OCI-LY3 (cell line): Measurements from ENCODE around the gene DOCK10.

Source experiments
- H2AFZ ChIP-seq: fragments of 200-600, 300-600 bp; shearing (Covaris generic); 2 replicates; pipeline ENCODE4 v1.6.0; 2014; ENCODE audit warnings: antibody characterized with exemption, low read depth, low read length
- H3K27ac ChIP-seq: fragments of 200-600, 300-600 bp; sonication (generic); 2 replicates; pipeline ENCODE4 v1.5.1; 2014; ENCODE audit warnings: mild to moderate bottlenecking, low read length, moderate library complexity, mixed read lengths
- H3K27me3 ChIP-seq: fragments of 200-600, 300-600 bp; sonication (generic); 2 replicates; pipeline ENCODE4 v1.6.1; 2014; ENCODE audit warnings: low read depth, low read length, mixed read lengths
- H3K36me3 ChIP-seq: fragments of 200-600, 300-600 bp; sonication (generic); replicated peaks from 2 replicates; pipeline ENCODE3; 2014; ENCODE audit warnings: low read depth, low read length, mixed read lengths
- H3K4me1 ChIP-seq: fragments of 300-600, 200-600 bp; sonication (generic); 2 replicates; pipeline ENCODE4 v1.6.1; 2014; ENCODE audit warnings: low read length, mixed read lengths
- H3K4me2 ChIP-seq: fragments of 200-600, 300-600 bp; sonication (generic); 2 replicates; pipeline ENCODE4 v1.6.1; 2014; ENCODE audit warnings: low read length, mixed read lengths
- H3K4me3 ChIP-seq: fragments of 300-600, 200-600 bp; sonication (generic); 2 replicates; pipeline ENCODE4 v1.5.1; 2014; ENCODE audit warnings: antibody characterized with exemption, mild to moderate bottlenecking, low read length, moderate library complexity
- H3K79me2 ChIP-seq: fragments of 300-600, 200-600 bp; shearing (Covaris generic); 2 replicates; pipeline ENCODE4 v1.6.1; 2014; ENCODE audit warnings: mild to moderate bottlenecking, low read length, mixed read lengths
- H3K9ac ChIP-seq: fragments of 300-600, 200-600 bp; shearing (Covaris generic); 2 replicates; pipeline ENCODE4 v1.6.0; 2014; ENCODE audit warnings: mild to moderate bottlenecking, low read length, moderate library complexity
- H3K9me3 ChIP-seq: fragments of 200-600, 300-600 bp; shearing (Covaris generic); 2 replicates; pipeline ENCODE4 v1.6.1; 2014; ENCODE audit warnings: low read length, mixed read lengths; ENCODE audit not compliant: insufficient read depth
- H4K20me1 ChIP-seq: fragments of 200-600, 300-600 bp; sonication (generic); 2 replicates; pipeline ENCODE4 v1.6.1; 2016; ENCODE audit warnings: low read length, mixed read lengths; ENCODE audit not compliant: insufficient read depth
- CTCF ChIP-seq: fragments of 200-600, 300-600 bp; sonication (generic); IDR thresholded peaks from 2 replicates; pipeline ENCODE4 v1.5.1; 2014; ENCODE audit warnings: antibody characterized with exemption, low read length, low read depth
- EZH2phosphoT487 ChIP-seq: fragments of 200-600 bp; shearing (Covaris generic); IDR thresholded peaks from 2 replicates; pipeline ENCODE4 v1.6.1; 2018; ENCODE audit warnings: antibody characterized with exemption, mixed run types, low read depth

Gene DOCK10

DNA sequence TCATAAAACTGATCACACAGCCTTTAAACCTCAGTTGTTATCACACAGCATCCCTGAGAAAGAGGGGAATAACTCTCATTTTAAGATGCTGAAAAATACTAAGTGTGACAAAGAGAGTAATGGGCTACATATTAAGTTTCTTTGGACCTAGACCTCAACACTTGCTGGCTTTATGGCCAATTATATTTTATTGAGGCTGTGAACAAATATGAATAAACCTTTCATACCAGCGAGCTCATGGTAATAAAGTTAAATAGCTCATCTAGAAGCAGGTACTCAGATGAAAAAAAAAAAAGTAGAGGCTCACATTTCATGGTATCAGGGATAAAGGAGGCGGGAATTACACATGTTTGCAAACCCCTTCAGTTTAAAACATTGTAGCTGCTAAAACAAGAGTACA lies 75.7 kb downstream of the DOCK10 start:
- Histone ChIP-seq H4K20me1 (peaks cover 25% of the 10 kb centered on the region), H3K9ac (no peak overlapping the region), H3K36me3 (peaks cover 2% of the 10 kb centered on the region), H3K27ac (no peak overlapping the region), H3K4me2 (no peak overlapping the region), H3K4me3 (no peak overlapping the region), H3K9me3 (no peaks in the 10 kb centered on the region), H3K79me2 (peaks cover 71% of the 10 kb centered on the region), H3K27me3 (no peaks in the 10 kb centered on the region), H3K4me1 (peaks cover 41% of the 10 kb centered on the region), H2AFZ (no peak overlapping the region)
- no peak for TF ChIP-seq CTCF
- TF ChIP-seq EZH2phosphoT487 = no peak

- peaks cover 20% of the 10 kb centered on the region for H4K20me1 ChIP-seq
- H3K27ac ChIP-seq = no peak overlapping the region
- no peak overlapping the region for H3K4me3 ChIP-seq
Observed at GRCh38 chr2:224959556-224959955, 82.7 kb downstream of the DOCK10 start.

DNA sequence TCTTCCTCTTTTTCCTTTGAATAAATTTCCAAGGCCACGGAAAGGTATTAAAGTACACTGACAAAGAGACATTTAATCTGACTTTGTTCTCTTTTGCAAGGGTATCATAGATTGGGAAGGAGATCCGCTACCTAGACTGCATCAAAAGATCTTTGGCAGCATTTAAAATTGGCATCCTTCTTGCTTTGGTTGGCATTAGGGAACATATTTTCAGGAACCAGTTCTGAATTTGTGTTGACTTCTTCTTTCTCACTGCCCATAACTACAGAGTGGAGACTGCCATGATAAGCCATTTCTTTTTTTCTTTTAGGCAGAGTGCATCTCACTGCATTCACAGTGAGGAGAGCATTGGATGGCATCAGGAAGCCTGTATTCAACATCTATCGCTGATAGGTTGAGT lies 83.4 kb downstream of the DOCK10 start:
- no peak overlapping the region for H3K4me3 ChIP-seq
- peaks cover 54% of the 10 kb centered on the region for H3K79me2 ChIP-seq
- no peak overlapping the region for H3K27ac ChIP-seq
- H3K4me2 ChIP-seq = peak overlapping the region; percentile 89
- no peaks in the 10 kb centered on the region for H3K9me3 ChIP-seq
- no peaks in the 10 kb centered on the region for H3K27me3 ChIP-seq
- TF ChIP-seq EZH2phosphoT487 = no peak
- TF ChIP-seq CTCF = no peak
- H3K36me3 ChIP-seq = peaks cover 3% of the 10 kb centered on the region
- no peak overlapping the region for H3K9ac ChIP-seq
- peaks cover 23% of the 10 kb centered on the region for H4K20me1 ChIP-seq
- H2AFZ ChIP-seq = no peak overlapping the region
- peaks cover 72% of the 10 kb centered on the region for H3K4me1 ChIP-seq

More at GRCh38 chr2:224959556-224959955, 82.7 kb downstream of the DOCK10 start:
- Histone ChIP-seq H3K9ac (no peak overlapping the region), H3K9me3 (no peaks in the 10 kb centered on the region), H3K36me3 (peaks cover 3% of the 10 kb centered on the region), H3K79me2 (peaks cover 51% of the 10 kb centered on the region), H3K27me3 (no peaks in the 10 kb centered on the region), H3K4me1 (peaks cover 65% of the 10 kb centered on the region), H2AFZ (no peak overlapping the region), H3K4me2 (peak overlapping the region; percentile 24; the same call in 1 of the 2 replicates)
- TF ChIP-seq CTCF (no peak), EZH2phosphoT487 (no peak)

- Histone ChIP-seq H4K20me1 (peaks cover 23% of the 10 kb centered on the region), H3K79me2 (peaks cover 57% of the 10 kb centered on the region), H3K4me2 (peak overlapping the region; percentile 89), H3K9ac (peak overlapping the region; percentile 36; the same call in 1 of the 2 replicates), H3K9me3 (no peaks in the 10 kb centered on the region), H2AFZ (no peak overlapping the region), H3K27me3 (no peaks in the 10 kb centered on the region), H3K4me1 (peaks cover 73% of the 10 kb centered on the region), H3K27ac (peak overlapping the region; percentile 91), H3K36me3 (peaks cover 3% of the 10 kb centered on the region), H3K4me3 (peak overlapping the region; percentile 56)
- TF ChIP-seq EZH2phosphoT487 = no peak
- no peak for TF ChIP-seq CTCF
Observed at GRCh38 chr2:224958462-224958857, 83.8 kb downstream of the DOCK10 start.
